IPS-15b (cell line): ENCODE data around the gene DENND4C.

Experiments used
- H3K27me3 ChIP-seq: one replicate; pipeline ENCODE4 v1.6.1; 2013; ENCODE audit warnings: low read length; ENCODE audit not compliant: control insufficient read depth, insufficient read depth
- H3K36me3 ChIP-seq: one replicate; pipeline ENCODE4 v1.6.1; 2013; ENCODE audit warnings: low read length; ENCODE audit not compliant: control insufficient read depth, insufficient read depth
- H3K4me1 ChIP-seq: one replicate; pipeline ENCODE4 v1.6.1; 2013; ENCODE audit warnings: mild to moderate bottlenecking, low read length; ENCODE audit not compliant: control insufficient read depth, insufficient read depth
- H3K4me3 ChIP-seq: one replicate; pipeline ENCODE4 v1.5.1; 2013; ENCODE audit warnings: low read depth, low read length
- H3K9ac ChIP-seq: one replicate; pipeline ENCODE4 v1.6.1; 2013; ENCODE audit warnings: low read depth, mild to moderate bottlenecking, low read length
- H3K9me3 ChIP-seq: one replicate; pipeline ENCODE4 v1.6.1; 2013; ENCODE audit warnings: mild to moderate bottlenecking, low read length; ENCODE audit not compliant: control insufficient read depth, insufficient read depth

The DENND4C gene

GRCh38 chr9:19281801-19282200 lies 51.3 kb downstream of the DENND4C start:
- Histone ChIP-seq H3K36me3 (no peaks in the 10 kb centered on the region), H3K4me1 (no peaks in the 10 kb centered on the region), H3K9me3 (no peaks in the 10 kb centered on the region), H3K9ac (no peak overlapping the region), H3K4me3 (no peak overlapping the region), H3K27me3 (no peaks in the 10 kb centered on the region)

GRCh38 chr9:19283072-19283710 lies 52.7 kb downstream of the DENND4C start:
- no peaks in the 10 kb centered on the region for H3K27me3 ChIP-seq

GRCh38 chr9:19284729-19285128 lies 54.2 kb downstream of the DENND4C start:
- Histone ChIP-seq H3K9ac (no peak overlapping the region), H3K36me3 (no peaks in the 10 kb centered on the region), H3K4me3 (no peak overlapping the region), H3K9me3 (no peaks in the 10 kb centered on the region), H3K27me3 (no peaks in the 10 kb centered on the region), H3K4me1 (no peaks in the 10 kb centered on the region)

More at GRCh38 chr9:19283072-19283710, 52.7 kb downstream of the DENND4C start:
- H3K36me3 ChIP-seq, result no peaks in the 10 kb centered on the region
- H3K4me1 ChIP-seq, result no peaks in the 10 kb centered on the region
- H3K9ac ChIP-seq, result no peak overlapping the region
- no peak overlapping the region for H3K4me3 ChIP-seq
- no peaks in the 10 kb centered on the region for H3K9me3 ChIP-seq

- H3K9me3 ChIP-seq, result no peaks in the 10 kb centered on the region
- no peak overlapping the region for H3K9ac ChIP-seq
- H3K27me3 ChIP-seq, result no peaks in the 10 kb centered on the region
- H3K36me3 ChIP-seq, result no peaks in the 10 kb centered on the region
- no peaks in the 10 kb centered on the region for H3K4me1 ChIP-seq
- no peak overlapping the region for H3K4me3 ChIP-seq
Observed at GRCh38 chr9:19286634-19287188, 56.2 kb downstream of the DENND4C start.

DNA sequence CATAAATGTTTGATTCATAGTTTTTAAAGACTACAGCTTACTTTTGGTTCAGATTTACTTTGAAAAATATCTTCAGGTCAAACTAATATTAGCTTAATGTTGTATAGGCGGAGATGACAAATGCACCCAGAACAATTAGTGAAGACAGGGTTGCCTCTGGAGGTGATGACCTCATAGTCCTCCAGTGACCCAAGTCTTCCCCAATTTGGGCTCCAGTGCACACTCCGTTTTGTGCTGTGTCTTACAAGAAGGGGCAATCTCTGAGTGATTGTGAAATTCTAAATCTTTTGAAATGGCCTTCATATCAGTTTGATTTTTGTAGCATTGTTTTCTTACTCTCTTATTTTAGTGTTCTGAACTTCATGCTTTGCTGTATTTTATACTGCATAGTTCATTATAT lies 57.6 kb downstream of the DENND4C start:
- H3K4me1 ChIP-seq, result no peaks in the 10 kb centered on the region
- H3K36me3 ChIP-seq, result no peaks in the 10 kb centered on the region
- no peaks in the 10 kb centered on the region for H3K27me3 ChIP-seq
- no peak overlapping the region for H3K9ac ChIP-seq
- H3K4me3 ChIP-seq, result no peak overlapping the region
- H3K9me3 ChIP-seq, result no peaks in the 10 kb centered on the region

DNA sequence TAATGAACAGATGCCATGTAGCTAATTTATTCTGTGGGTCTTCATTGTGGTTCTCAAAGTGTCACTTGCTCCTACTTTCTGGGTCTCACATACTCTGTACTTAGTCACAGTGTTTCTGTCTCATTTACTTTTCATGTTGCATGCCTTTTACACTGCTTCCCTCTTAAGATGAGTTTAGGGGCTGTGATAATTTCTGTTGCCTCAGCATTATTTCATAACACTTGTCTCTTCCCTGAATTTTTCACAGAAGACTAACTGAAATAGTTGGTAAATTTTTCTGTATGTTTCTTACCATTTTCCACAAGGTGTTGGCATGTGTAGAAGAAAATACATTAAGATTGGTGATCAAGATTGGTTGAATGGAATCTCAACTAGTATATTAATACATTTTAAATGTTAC lies 59.6 kb downstream of the DENND4C start:
- no peaks in the 10 kb centered on the region for H3K4me1 ChIP-seq
- H3K9me3 ChIP-seq, result no peaks in the 10 kb centered on the region
- H3K27me3 ChIP-seq, result no peaks in the 10 kb centered on the region
- no peaks in the 10 kb centered on the region for H3K36me3 ChIP-seq
- no peak overlapping the region for H3K9ac ChIP-seq
- no peak overlapping the region for H3K4me3 ChIP-seq

DNA sequence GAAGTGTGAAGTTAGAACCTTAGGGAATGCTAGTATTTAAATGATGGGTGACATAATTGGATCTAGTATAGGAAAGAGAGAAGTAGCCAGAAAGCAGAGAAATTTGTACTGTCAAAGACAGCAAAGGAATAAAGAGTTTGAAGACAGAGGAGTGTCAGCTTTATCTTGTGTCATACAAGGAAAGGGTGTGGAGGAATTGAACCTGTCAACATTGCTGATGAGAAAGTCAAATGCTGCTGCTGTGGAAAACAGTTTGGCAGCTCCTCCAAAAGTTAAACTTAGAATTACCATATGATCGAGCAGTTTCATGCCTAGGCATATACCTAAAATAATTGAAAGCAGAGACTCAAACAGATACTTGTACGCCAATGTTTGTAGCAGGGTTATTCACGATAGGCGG lies 63.7 kb downstream of the DENND4C start:
- Histone ChIP-seq H3K4me1 (no peaks in the 10 kb centered on the region), H3K27me3 (no peaks in the 10 kb centered on the region), H3K36me3 (no peaks in the 10 kb centered on the region), H3K9me3 (no peaks in the 10 kb centered on the region), H3K4me3 (no peak overlapping the region), H3K9ac (no peak overlapping the region)

GRCh38 chr9:19298436-19299000 lies 68.0 kb downstream of the DENND4C start:
- Histone ChIP-seq H3K9ac (no peak overlapping the region), H3K4me1 (no peaks in the 10 kb centered on the region), H3K36me3 (no peaks in the 10 kb centered on the region), H3K27me3 (no peaks in the 10 kb centered on the region), H3K4me3 (no peak overlapping the region), H3K9me3 (no peaks in the 10 kb centered on the region)

DNA sequence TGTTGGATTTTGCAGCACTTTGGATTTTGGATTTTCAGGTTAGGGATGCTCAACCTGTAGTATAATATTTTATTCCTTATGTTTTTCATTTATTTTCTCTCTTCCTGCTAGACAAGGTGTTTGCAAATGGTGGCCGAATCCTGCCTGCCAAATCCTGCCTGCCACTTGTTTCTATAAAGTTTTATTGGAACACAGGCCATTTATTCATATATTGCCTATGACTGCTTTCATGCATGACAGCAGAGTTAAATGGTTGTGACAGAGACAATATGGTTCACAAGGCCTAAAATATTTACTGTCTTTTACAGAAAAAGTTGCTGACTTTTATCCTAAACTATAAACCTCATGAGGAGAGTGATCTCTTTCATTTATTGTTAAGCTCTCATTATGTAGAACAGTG lies 72.7 kb downstream of the DENND4C start:
- no peaks in the 10 kb centered on the region for H3K36me3 ChIP-seq
- H3K4me1 ChIP-seq, result no peaks in the 10 kb centered on the region
- H3K4me3 ChIP-seq, result no peak overlapping the region
- H3K9ac ChIP-seq, result no peak overlapping the region
- no peaks in the 10 kb centered on the region for H3K27me3 ChIP-seq
- H3K9me3 ChIP-seq, result no peaks in the 10 kb centered on the region

DNA sequence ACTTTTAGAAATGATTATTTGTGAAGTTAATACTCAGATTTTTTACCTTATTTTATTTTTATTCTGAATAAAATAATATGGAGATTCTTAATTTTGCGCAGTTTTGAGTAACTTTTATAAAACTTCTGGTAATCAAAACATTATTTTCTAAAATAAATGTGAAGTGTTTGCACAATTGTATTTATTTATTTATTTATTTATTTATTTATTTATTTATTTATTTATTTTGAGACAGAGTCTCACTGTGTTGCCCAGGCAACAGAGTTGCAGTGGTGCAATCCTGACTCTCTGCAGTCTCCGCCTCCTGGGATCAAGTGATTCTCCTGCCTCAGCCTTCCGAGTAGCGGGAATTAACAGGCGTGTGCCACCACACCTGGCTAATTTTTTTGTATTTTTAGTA lies 76.1 kb downstream of the DENND4C start:
- Histone ChIP-seq H3K9me3 (no peaks in the 10 kb centered on the region), H3K36me3 (no peaks in the 10 kb centered on the region), H3K9ac (no peak overlapping the region), H3K4me3 (no peak overlapping the region), H3K4me1 (no peaks in the 10 kb centered on the region), H3K27me3 (no peaks in the 10 kb centered on the region)

GRCh38 chr9:19310246-19310645 lies 79.8 kb downstream of the DENND4C start:
- H3K4me1 ChIP-seq, result no peaks in the 10 kb centered on the region
- no peaks in the 10 kb centered on the region for H3K27me3 ChIP-seq
- no peaks in the 10 kb centered on the region for H3K9me3 ChIP-seq
- H3K9ac ChIP-seq, result no peak overlapping the region
- no peak overlapping the region for H3K4me3 ChIP-seq
- H3K36me3 ChIP-seq, result no peaks in the 10 kb centered on the region

DNA sequence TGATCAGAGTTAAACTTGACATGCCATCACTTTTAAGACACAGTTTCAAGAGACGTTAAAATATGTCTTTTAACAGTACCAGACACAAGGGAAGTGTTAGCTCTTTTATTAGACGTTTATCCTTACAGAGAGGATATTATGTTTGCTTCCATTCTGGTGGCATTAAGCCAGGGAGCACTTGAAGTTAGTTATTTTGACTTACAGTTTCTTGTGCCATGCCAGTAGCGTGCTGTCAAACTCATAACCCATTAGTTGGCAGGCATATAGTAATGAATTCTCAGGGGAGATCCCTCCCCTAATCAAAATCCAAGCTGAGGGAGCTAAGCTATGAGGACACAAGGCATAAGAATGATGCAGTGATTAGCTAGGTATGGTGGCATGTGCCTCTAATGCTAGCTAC lies 83.1 kb downstream of the DENND4C start:
- H3K9ac ChIP-seq, result no peak overlapping the region
- no peaks in the 10 kb centered on the region for H3K36me3 ChIP-seq
- no peaks in the 10 kb centered on the region for H3K4me1 ChIP-seq
- H3K4me3 ChIP-seq, result no peak overlapping the region
- no peaks in the 10 kb centered on the region for H3K9me3 ChIP-seq
- H3K27me3 ChIP-seq, result no peaks in the 10 kb centered on the region
